ENCODE results near the gene BTN1A1. TPM values are rescaled to one million over a fixed set of nuclear protein-coding genes. Genes with fewer than 3 reads are reported as not detected.
A peak's percentile ranks its signal among the peaks of the same experiment; 100 is the strongest.

Gene BTN1A1
- total and polyA plus RNA-seq, 10 of the 15 experiments (the other 5 are each of a cell fraction or from before 2014, with no cell fraction given), result 0.05 to 2.2 (median 0.87) TPM

DNA sequence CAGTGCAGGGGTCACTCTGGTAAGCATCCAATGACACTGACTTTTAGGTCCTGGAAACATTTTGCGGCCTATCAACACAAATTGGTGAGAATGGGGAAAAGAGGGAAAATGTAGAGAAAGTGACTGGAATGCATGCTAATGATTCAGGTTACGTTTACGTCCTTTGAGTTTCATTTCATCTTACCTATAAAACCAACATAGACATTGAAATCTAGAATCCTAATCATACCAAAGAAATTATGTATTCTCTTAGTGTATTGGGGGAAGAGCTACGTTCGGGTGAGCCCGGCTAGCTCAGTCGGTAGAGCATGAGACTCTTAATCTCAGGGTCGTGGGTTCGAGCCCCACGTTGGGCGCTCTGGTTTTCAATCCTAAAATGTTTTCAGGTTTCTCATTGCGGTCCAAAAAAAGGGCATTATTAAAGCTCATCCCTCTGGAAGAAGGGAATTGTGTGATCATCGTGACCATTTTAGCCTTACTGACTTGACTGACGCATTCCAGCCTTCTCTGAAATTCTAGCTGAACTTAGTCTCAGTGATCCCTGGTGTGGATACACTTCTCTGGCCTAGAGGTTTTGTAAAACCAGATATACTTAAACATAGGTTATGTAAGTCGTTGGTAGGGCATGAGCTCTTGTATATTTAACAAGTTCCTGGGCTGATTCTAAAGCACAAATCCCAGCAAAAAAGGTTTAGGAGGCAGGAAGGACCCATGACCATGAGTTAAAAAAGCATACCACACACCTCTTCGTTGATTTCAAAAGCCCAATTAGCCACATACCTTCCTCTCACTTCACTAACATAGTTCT, 56.4 kb downstream of the BTN1A1 start (continued):
- TF ChIP-seq SMAD1 (IDR thresholded peaks at IDR 0.05; ENCODE audit: low read depth, partially characterized antibody) (no peak), ZBED1 (IDR thresholded peaks at IDR 0.05; ENCODE audit: borderline replicate concordance) (no peak), SP1 (IDR thresholded peaks at IDR 0.05; ENCODE audit: low read depth, low read length) (no peak), POLR2AphosphoS5 (IDR thresholded peaks at IDR 0.05; ENCODE audit: low read length) (no peak), CREB1 (IDR thresholded peaks at IDR 0.05; ENCODE audit: low read depth) (no peak), RAD21 (IDR thresholded peaks at IDR 0.05; ENCODE audit: insufficient read depth, low read depth, low read length) (no peak), ZNF217 (IDR thresholded peaks at IDR 0.05) (peak; percentile 93), JUND (IDR thresholded peaks at IDR 0.05; ENCODE audit: low read depth, low read length) (no peak), GATAD2B (conservative IDR thresholded peaks at IDR 0.05; ENCODE audit: low read depth) (no peak; the same call in 1 of the 2 replicates), TAF1 (IDR thresholded peaks at IDR 0.05; ENCODE audit: borderline replicate concordance, low read depth, low read length) (no peak), HDAC2 (IDR thresholded peaks at IDR 0.05) (no peak), WRNIP1 (IDR thresholded peaks at IDR 0.05; ENCODE audit: borderline replicate concordance, low read depth, low read length) (no peak), STAT1 (conservative IDR thresholded peaks at IDR 0.05) (no peak), NR2C1 (IDR thresholded peaks at IDR 0.05) (no peak), ESRRA (IDR thresholded peaks at IDR 0.05; ENCODE audit: low read length) (no peak), YBX1 (IDR thresholded peaks at IDR 0.05) (no peak), PAX8 (IDR thresholded peaks at IDR 0.05) (no peak), POLR2AphosphoS2 (IDR thresholded peaks at IDR 0.05; ENCODE audit: low read depth, low read length) (no peak), BMI1 (IDR thresholded peaks at IDR 0.05; ENCODE audit: borderline replicate concordance) (no peak), BHLHE40 (IDR thresholded peaks at IDR 0.05; ENCODE audit: borderline replicate concordance in 1 of 2, low read depth in 2 of 2, low read length in 1 of 2) (no peak), NR2C2 (IDR thresholded peaks at IDR 0.05; ENCODE audit: borderline replicate concordance, control insufficient read depth, insufficient read length, low read depth) (no peak), ZBTB40 (IDR thresholded peaks at IDR 0.05; ENCODE audit: borderline replicate concordance) (no peak; the same call in 1 of the 2 replicates), MEF2A (IDR thresholded peaks at IDR 0.05; ENCODE audit: insufficient read depth, low read depth, low read length) (0 out of 2 replicates have a peak, but pooled peaks have one; percentile 26), NFXL1 (IDR thresholded peaks at IDR 0.05; ENCODE audit: borderline replicate concordance) (no peak), GABPA (IDR thresholded peaks at IDR 0.05; ENCODE audit: low read depth) (peak; percentile 32; the same call in 1 of the 2 replicates), CHD1 (IDR thresholded peaks at IDR 0.05; ENCODE audit: low read depth, low read length) (no peak), SPI1 (IDR thresholded peaks at IDR 0.05; ENCODE audit: borderline replicate concordance, insufficient read depth, low read depth, low read length) (no peak), ATF7 (IDR thresholded peaks at IDR 0.05; ENCODE audit: low read depth) (no peak), IRF4 (IDR thresholded peaks at IDR 0.05; ENCODE audit: low read depth, low read length) (no peak), SIX5 (IDR thresholded peaks at IDR 0.05; ENCODE audit: low read depth, low read length, severe bottlenecking) (no peak), CHD4 (IDR thresholded peaks at IDR 0.05) (no peak)

Data from GM12878 (cell line).